HG03280 (cell line): ENCODE data around the gene HINFP.
A peak's percentile ranks its signal among the peaks of the same experiment; 100 is the strongest.
"Not testable (repeated sequence)": the region's sequence is repeated elsewhere in the genome, so short reads cannot be mapped to it uniquely, and the experiment has no call there.

ENCODE experiments used
- ATAC-seq: cut with Tn5 transposase; IDR thresholded peaks from one replicate; pipeline ENCODE4 v1.9.1; 2021; ENCODE audit warnings: mild to moderate bottlenecking, moderate library complexity; ENCODE audit not compliant: unreplicated experiment

HINFP gene

DNA sequence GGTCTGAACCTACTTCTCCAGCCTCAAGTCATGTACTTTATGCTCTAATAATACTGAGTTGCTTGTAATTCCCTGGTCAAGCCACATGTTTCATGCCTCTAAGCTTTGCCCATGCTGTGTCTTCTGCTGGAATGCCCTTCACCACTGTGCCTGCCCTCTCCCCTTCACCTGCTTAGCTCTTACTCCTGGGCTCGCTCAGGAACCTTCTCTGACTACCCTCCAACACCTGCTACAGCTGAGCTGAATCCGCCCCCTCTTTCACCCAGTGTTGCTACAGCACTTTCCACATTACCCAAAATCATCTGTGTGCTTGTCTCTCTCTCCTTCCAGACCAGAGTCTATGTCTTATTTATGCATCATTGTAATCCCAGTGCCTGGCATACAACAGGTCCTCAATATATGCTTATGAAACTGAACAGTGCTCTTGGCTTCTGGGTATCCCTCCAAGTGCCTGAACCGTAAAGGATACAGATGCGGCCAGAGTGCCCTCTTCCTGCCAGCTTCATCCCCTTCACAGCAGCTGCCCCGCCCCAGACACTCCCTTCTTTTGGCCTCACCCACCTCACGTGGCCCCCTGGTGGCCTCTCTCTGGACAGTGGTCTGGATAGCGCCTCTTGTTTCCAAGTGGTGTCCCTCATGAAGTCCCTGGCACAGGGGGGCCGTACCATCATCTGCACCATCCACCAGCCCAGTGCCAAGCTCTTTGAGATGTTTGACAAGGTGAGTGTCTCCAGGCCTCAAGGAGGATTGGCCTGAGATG, 34.5 kb downstream of the HINFP start:
- no peak for ATAC-seq

DNA sequence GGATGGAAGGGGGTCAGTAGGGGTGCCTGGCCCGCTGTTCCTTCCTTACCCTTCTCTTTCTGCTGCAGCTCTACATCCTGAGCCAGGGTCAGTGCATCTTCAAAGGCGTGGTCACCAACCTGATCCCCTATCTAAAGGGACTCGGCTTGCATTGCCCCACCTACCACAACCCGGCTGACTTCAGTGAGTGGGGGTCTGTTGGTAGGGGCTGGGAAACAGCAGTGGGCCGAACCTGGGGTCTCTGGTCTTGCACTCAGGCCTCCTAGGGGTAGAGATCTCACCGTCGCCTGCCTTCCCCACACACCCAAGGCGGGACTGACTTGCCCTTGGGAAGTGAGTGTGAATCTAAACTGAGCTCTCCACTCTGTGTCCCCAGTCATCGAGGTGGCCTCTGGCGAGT, 35.1 kb downstream of the HINFP start:
- ATAC-seq: no peak

- no peak for ATAC-seq
Observed at GRCh38 chr11:119157063-119157462, 35.7 kb downstream of the HINFP start.

DNA sequence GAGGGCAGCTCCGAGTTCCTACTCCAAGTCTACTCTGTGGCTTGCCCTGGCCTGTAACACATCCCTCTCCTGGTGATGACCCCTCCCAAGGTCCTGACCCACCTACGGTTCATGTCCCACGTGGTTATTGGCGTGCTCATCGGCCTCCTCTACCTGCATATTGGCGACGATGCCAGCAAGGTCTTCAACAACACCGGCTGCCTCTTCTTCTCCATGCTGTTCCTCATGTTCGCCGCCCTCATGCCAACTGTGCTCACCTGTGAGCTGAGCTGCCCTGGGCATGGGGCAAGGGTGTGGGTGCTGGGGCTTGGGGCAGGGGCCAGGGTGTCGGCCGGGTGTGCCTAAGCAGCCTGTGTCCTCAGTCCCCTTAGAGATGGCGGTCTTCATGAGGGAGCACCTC, 37.1 kb downstream of the HINFP start:
- ATAC-seq: no peak

DNA sequence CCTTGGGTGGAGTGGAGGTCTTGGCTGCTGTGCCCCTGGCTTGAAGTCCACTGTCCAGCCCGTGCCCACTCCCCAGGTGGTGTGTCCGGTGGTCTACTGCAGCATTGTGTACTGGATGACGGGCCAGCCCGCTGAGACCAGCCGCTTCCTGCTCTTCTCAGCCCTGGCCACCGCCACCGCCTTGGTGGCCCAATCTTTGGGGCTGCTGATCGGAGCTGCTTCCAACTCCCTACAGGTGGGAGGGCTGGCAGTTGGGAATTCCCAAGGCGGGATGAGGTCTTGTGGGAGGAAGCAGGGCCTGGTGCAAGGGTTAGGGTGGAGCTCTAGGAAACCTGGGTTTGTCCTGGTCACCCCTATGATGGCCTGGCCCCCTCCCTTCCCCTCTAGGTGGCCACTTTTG, 38.8 kb downstream of the HINFP start:
- ATAC-seq: no peak

DNA sequence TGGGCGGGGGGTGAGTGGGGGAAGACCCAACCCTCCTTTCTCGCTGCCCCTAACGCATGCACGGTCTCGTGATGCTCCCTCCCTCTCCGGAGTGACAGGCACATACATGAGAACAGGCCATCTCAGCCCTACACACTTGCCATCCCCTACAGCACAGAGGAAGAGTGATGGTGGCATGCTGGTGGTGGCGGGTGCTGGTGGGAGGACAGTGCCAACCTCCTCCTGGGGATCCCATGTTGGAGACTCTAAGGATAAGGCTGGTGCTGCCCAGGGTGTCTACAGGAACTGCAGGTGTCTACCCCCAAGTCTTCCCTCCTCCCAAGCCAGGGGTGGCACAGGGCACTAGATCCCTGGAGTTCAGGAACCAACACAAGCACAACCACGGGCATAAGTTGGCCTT, 40.5 kb downstream of the HINFP start:
- ATAC-seq: no peak

DNA sequence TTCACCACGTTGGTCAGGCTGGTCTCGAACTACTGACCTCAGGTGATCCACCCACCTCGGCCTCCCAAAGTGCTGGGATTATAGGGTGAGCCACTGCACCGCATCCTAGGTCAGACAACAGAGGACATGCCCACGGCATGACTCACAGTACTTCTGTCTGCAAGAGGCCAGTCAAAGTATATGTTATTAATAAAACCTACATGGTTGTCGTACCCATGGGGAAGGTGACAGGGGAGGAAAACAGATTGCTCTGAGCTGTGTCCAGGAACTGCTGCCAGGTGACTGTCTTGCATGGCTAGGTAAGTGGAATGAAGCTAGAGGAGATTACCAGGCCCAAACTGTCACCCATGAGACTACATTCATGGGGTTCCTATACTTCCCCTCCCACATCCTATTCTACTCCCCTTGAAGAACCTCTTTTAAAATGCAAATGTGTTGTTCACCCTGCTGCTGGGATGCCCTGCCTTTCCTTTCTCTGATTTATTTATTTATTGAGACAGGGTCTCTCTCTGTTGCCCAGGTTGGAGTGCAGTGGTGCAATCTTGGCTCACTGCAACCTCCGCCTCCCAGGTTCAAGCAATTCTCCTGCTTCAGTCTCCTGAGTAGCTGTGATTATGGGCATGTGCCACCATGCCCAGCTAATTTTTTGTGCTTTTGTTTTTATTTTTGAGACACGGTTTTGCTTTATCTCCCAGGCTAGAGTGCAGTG, 45.1 kb downstream of the HINFP start:
- no peak for ATAC-seq

DNA sequence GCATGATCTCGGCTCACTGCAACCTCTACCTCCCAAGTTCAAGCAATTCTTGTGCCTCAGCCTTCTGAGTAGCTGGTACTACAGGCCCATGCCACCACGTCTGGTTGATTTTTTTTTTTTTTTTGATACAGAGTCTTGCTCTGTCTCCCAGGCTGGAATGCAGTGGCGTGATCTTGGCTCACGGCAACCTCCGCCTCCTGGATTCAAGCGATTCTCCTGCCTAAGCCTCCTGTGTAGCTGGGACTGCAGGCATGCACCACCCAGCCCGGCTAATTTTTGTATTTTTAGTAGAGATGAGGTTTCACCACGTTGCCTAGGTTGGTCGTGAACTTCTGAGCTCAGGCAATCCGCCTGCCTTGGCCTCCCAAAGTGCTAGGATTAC, 45.7 kb downstream of the HINFP start:
- ATAC-seq: not testable (repeated sequence)

DNA sequence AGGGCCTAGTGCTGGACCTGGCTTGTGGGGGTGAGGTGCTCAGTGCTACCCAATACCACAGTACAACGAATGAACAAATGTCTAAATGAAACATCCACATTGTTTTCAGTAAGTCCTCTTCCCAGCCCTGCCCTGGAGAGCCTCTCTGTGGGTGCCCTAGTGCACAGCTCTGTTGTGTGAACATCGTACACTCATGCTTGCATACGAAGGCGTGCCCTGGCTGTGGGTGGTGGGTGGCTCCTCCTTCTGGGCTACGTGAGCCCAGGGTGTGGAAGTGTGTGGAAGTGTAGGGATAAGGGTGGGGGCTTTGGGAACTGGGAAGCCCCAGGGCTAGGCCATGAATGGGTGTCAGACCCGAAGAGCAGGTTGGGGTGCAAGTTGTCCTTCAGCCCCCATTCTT, 46.6 kb downstream of the HINFP start:
- no peak for ATAC-seq

DNA sequence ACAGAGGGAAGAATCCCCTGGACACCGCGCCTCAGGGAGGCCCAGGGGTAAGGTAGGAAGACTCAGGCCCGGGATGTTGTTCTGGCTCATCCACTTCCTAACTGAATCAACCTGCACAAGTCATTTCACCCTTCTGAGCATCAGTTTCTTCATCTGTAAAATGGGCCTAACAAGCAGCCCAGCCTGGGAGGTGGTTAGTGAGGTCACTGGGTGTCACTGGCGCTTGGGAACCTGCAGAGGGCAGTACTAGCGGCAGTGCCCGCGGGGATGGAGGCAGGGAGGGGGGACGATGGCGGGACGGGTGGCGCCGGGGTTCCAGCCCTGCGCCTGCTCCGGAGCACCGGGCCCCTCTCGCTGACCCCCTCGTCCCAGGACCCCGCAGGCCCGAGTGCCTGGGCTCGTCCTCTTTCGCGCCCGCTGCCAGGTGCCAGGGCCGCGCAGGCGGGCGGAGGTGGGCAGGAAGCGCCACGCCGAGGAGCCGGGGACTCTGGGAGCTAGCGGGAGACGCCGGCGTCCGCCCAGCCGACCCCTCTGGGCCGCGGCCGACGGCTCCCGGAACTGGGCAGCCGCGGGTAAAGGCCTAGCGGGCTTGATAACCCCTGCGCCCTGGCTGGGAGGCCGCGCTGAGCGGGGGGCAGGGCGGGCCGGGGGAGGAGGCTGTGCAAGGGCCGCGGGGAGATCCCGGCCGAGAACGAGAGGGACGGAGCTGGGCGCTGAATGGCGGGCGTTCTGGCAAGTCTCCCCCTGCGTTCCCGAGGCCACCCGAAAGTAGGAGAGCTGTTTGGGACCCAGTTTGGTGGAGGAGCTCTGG, 47.3 kb downstream of the HINFP start, which contains the start of gene NLRX1:
TSS of gene NLRX1 (plus strand) at position 255 of the 811 bp plus-strand sequence. CDS start 2,679 bp downstream, outside the sequence.
- peak; percentile 94 for ATAC-seq

DNA sequence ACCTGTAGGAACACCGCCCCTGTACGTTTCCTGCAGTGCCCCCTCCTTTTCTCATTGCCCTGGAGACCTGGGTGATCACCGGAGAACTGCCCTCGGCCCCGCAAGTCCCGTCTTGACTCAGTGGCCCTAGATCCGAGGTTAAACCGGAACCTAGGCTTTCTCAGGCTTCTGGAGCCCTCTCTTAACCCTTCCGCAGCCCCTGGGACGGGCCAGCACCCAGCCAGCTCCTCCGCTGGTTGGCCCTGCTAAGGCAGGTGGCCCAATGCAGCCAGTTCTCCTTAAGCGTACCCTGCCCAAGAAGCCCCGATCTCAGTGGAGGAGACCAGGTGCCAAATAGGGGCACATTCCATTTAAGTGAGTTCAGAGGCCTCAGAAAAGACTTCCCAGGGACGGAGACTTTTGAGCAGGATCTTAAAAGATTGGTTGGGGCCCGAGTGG, 47.9 kb downstream of the HINFP start:
- peak; percentile 31 for ATAC-seq

DNA sequence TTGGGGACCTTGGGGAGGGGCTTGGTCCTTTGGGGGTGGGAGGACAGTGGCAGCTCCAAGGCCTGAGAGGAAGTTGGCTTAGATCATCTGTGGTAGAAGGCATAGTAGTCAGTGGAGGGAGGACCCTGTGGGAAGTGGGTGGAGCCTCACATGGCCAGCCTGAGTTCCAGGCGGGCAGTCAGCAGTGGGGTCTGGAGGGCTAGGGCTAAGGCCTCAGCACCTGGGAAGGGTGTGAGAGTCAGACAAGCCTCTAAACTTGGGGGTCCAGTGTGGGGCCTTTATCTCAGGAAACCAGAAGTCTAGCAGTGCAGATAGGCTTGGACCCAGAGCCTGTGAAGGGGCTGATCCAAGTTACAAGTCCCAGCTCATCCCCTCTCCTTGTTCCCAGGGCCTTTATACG, 51.1 kb downstream of the HINFP start:
- no peak for ATAC-seq

DNA sequence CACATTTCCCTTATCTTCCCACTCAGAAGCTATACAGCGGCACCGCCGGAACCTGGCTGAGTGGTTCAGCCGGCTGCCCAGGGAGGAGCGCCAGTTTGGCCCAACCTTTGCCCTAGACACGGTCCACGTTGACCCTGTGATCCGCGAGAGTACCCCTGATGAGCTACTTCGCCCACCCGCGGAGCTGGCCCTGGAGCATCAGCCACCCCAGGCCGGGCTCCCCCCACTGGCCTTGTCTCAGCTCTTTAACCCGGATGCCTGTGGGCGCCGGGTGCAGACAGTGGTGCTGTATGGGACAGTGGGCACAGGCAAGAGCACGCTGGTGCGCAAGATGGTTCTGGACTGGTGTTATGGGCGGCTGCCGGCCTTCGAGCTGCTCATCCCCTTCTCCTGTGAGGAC, 52.1 kb downstream of the HINFP start:
- no peak for ATAC-seq

GRCh38 chr11:119175493-119176077, 54.2 kb downstream of the HINFP start:
- ATAC-seq: no peak

GRCh38 chr11:119178166-119178680, 56.8 kb downstream of the HINFP start:
- no peak for ATAC-seq

DNA sequence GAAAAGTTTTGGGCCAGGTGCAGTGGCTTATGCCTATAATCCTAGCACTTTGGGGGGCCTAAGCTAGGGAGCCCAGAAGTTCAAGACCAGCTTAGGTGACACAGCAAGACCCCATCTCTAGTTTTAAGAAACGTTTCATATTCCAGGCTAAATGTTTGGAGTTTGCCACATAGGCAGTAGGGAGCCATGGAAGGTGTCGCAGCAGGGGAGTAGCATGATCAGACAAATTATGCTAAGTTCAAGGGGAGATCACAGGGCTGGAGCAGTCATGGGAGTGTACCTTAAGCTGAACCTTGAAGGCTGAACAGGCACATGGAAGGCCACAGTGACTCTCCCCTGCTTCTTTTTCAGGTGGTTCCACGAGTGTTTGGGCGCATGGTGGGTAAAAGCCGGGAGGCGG, 58.0 kb downstream of the HINFP start:
- ATAC-seq: no peak

- no peak for ATAC-seq
Observed at GRCh38 chr11:119179983-119180382, 58.6 kb downstream of the HINFP start.

DNA sequence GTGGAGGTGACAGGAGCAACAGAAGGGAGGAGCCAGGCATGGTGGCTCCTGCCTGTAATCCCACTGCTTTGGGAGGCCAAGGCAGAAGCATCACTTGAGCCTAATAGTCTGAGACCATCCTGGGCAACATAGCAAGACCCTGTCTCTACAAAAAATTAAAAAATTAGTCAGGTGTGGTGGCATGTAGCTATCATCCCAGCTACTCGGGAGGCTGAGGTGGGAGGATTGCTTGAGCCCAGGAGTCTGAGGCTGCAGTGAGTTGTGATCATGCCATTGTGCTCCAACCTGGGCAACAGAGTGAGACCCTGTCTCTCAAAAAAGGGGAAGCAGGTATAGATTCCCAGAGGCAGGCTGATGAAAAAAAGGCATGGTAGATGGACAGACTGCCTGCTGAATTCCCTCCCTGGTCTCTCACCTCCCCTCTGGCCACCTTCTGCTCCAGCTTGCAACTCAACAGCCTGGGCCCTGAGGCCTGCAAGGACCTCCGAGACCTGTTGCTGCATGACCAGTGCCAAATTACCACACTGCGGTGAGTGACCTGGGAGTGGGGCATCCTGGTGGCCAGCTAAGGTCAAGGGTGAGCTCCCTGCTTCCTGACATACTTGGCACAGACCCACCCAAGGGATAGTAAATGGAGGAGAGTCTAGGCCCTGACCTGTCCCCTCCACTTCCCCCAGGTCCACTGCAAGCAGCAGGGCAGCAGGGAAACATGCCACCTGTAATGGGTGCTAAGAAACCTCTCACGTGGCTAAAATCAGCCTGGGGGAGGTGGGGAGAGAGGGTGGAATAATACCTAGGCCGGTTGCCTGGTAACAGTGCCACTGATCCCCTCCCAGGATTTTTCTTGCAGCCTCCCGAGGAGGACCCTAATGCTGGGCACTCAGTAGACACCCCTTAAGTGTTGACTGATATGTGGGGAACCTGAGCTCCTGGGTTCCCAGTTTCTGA, 59.6 kb downstream of the HINFP start:
- ATAC-seq: no peak

GRCh38 chr11:119181677-119182412, 60.5 kb downstream of the HINFP start:
- ATAC-seq: no peak
